Ishikawa (cell line): Measurements from ENCODE around the gene PLVAP.

Source experiments
- CEBPB ChIP-seq: IDR thresholded peaks from 2 replicates; pipeline ENCODE4 v1.6.1; 2012
- CREB1 ChIP-seq: IDR thresholded peaks from 2 replicates; pipeline ENCODE4 v1.6.1; 2012; ENCODE audit warnings: low read depth
- EGR1 ChIP-seq: IDR thresholded peaks from 2 replicates; pipeline ENCODE4 v1.6.1; 2012
- EP300 ChIP-seq: IDR thresholded peaks from 2 replicates; pipeline ENCODE4 v1.6.1; 2012; ENCODE audit warnings: borderline replicate concordance
- FOXM1 ChIP-seq: IDR thresholded peaks from 2 replicates; pipeline ENCODE4 v1.6.1; 2012; ENCODE audit warnings: low read depth, borderline replicate concordance
- NFIC ChIP-seq: IDR thresholded peaks from 2 replicates; pipeline ENCODE4 v1.6.1; 2012
- RAD21 ChIP-seq: IDR thresholded peaks from 2 replicates; pipeline ENCODE4 v1.6.1; 2012; ENCODE audit warnings: low read depth
- TAF1 ChIP-seq: IDR thresholded peaks from 2 replicates; pipeline ENCODE4 v1.6.1; 2012; ENCODE audit warnings: low read depth, mild to moderate bottlenecking
- TCF12 ChIP-seq: IDR thresholded peaks from 2 replicates; pipeline ENCODE4 v1.6.1; 2012; ENCODE audit warnings: low read depth
- TEAD4 ChIP-seq: IDR thresholded peaks from 2 replicates; pipeline ENCODE4 v1.6.1; 2012
- YY1 ChIP-seq: IDR thresholded peaks from 2 replicates; pipeline ENCODE4 v1.6.1; 2012; ENCODE audit warnings: low read depth
- ZBTB7A ChIP-seq: IDR thresholded peaks from 2 replicates; pipeline ENCODE4 v1.6.1; 2012; ENCODE audit warnings: low read depth
- TF ChIP-seq, protein P1 (sequence below): IDR thresholded peaks from 2 replicates; pipeline ENCODE4 v1.6.1; 2012
- TF ChIP-seq, protein P2 (sequence below): IDR thresholded peaks from 2 replicates; pipeline ENCODE4 v1.6.1; 2012
- TF ChIP-seq, protein P3 (sequence below): IDR thresholded peaks from 2 replicates; pipeline ENCODE4 v1.6.1; 2012; ENCODE audit warnings: low read depth, mild to moderate bottlenecking

Gene PLVAP

DNA sequence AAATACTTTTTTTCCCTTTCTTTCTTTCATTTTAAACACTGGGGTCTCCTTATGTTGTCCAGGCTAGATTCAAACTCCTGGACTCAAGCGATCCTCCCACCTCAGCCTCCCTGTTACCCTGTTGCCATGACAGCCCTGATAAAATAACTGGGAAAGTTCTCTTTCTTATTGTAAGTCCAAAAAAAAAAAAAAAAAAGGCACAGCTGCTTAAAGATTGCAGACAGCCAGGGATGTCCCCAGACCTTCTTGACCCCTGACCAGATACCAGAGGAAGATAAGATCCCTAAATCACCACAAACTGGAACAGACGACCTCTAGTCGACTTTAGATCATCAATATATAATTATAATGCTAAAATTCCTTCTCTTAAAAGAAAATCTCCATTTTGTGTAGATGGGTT, 41.6 kb upstream of the PLVAP start:
- TF ChIP-seq TAF1 = no peak
- no peak for TF ChIP-seq EP300
- TF ChIP-seq, protein P1, sequence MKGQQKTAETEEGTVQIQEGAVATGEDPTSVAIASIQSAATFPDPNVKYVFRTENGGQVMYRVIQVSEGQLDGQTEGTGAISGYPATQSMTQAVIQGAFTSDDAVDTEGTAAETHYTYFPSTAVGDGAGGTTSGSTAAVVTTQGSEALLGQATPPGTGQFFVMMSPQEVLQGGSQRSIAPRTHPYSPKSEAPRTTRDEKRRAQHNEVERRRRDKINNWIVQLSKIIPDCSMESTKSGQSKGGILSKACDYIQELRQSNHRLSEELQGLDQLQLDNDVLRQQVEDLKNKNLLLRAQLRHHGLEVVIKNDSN = no peak
- TF ChIP-seq, protein P2, sequence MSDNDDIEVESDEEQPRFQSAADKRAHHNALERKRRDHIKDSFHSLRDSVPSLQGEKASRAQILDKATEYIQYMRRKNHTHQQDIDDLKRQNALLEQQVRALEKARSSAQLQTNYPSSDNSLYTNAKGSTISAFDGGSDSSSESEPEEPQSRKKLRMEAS = no peak
- TF ChIP-seq CEBPB = no peak
- TF ChIP-seq, protein P3, sequence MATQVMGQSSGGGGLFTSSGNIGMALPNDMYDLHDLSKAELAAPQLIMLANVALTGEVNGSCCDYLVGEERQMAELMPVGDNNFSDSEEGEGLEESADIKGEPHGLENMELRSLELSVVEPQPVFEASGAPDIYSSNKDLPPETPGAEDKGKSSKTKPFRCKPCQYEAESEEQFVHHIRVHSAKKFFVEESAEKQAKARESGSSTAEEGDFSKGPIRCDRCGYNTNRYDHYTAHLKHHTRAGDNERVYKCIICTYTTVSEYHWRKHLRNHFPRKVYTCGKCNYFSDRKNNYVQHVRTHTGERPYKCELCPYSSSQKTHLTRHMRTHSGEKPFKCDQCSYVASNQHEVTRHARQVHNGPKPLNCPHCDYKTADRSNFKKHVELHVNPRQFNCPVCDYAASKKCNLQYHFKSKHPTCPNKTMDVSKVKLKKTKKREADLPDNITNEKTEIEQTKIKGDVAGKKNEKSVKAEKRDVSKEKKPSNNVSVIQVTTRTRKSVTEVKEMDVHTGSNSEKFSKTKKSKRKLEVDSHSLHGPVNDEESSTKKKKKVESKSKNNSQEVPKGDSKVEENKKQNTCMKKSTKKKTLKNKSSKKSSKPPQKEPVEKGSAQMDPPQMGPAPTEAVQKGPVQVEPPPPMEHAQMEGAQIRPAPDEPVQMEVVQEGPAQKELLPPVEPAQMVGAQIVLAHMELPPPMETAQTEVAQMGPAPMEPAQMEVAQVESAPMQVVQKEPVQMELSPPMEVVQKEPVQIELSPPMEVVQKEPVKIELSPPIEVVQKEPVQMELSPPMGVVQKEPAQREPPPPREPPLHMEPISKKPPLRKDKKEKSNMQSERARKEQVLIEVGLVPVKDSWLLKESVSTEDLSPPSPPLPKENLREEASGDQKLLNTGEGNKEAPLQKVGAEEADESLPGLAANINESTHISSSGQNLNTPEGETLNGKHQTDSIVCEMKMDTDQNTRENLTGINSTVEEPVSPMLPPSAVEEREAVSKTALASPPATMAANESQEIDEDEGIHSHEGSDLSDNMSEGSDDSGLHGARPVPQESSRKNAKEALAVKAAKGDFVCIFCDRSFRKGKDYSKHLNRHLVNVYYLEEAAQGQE = no peak
- no peak for TF ChIP-seq CREB1
- no peak for TF ChIP-seq TEAD4
- no peak for TF ChIP-seq FOXM1
- no peak for TF ChIP-seq RAD21
- no peak for TF ChIP-seq EGR1
- no peak for TF ChIP-seq YY1
- no peak for TF ChIP-seq ZBTB7A
- TF ChIP-seq NFIC = no peak
- no peak for TF ChIP-seq TCF12

DNA sequence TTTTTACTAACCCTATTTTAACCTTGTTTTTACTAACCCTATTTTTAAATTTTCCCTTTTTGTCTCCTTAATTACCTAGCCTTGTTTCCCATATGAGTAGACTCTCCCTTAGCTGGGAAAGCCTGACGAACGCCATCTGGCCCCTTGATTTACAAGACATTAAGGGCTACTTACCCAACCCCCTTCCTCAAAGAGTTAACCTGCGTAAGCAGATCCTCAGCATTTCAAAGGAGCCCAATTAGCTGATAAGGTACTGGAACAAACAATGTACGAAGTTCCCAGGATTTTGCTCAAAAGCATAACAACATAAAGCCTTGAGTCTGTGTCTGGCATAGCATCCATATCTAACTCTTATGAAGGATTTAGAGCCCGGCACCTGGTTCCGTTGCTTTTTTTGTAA, 38.0 kb upstream of the PLVAP start:
- TF ChIP-seq, protein P3 = no peak
- TF ChIP-seq, protein P1 = no peak
- TF ChIP-seq EGR1 = no peak
- TF ChIP-seq CREB1 = no peak
- TF ChIP-seq TCF12 = no peak
- no peak for TF ChIP-seq YY1
- TF ChIP-seq, protein P2 = no peak
- TF ChIP-seq NFIC = no peak
- no peak for TF ChIP-seq FOXM1
- TF ChIP-seq ZBTB7A = no peak
- no peak for TF ChIP-seq CEBPB
- TF ChIP-seq RAD21 = no peak
- no peak for TF ChIP-seq TEAD4
- no peak for TF ChIP-seq EP300
- TF ChIP-seq TAF1 = no peak

DNA sequence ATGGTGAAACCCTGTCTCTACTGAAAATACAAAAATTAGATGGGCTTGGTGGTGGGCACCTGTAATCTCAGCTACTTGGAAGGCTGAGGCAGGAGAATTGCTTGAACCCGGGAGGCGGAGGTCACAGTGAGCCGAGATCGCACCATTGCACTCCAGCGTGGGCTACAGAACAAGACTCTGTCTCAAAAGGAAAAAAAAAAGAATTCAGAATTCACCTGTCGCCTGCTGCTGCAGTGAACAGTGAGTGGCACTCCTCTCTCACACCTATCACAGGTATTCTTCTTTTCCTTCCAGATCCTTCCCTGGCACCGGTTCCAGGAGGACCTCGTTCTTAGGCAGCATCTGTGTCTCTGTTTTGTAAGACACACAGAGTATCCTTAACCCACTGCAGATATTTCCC, 37.0 kb upstream of the PLVAP start:
- no peak for TF ChIP-seq CEBPB
- TF ChIP-seq RAD21 = no peak
- TF ChIP-seq CREB1 = no peak
- no peak for TF ChIP-seq TEAD4
- no peak for TF ChIP-seq TCF12
- TF ChIP-seq EGR1 = no peak
- TF ChIP-seq YY1 = no peak
- TF ChIP-seq FOXM1 = no peak
- no peak for TF ChIP-seq EP300
- TF ChIP-seq, protein P3 = no peak

DNA sequence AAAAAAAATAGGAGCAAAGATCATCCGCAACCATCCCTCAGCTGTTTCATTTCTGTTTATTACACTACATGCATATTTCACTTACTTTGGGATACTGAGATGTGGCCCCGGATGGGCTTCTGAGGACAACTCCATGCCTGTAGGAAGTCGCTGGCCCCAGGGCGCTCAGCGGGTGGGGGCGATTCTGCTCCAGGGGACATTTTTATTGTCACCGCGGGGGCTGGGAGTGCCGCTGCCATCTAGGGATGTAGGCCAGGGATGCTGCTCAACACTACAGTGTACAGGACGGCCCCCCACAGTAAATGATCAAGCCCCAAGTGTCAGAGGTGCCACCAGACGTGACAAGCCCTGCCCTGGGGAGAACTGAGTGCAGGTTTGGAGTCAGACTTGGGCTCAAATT, 34.7 kb upstream of the PLVAP start:
- TF ChIP-seq NFIC = no peak
- TF ChIP-seq FOXM1 = no peak

DNA sequence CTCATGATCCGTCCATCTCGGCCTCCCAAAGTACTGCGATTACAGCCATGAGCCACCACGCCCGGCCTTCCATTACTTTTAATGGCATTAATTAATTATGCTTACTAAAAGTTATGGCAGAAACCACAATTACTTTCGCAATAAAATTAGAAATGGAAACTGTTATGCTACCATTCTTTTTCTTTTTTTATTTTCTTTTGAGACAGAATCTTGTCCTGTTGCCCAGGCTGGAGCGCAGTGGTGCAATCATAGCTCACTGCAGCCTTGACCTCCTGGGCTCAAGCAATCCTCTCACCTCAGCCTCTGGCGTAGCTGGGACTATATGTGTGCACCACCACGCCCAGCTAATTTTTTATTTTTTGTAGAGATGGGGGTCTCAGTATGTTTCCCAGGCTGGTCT, 32.8 kb upstream of the PLVAP start:
- TF ChIP-seq ZBTB7A (no peak), TAF1 (no peak), TEAD4 (no peak), NFIC (no peak), EGR1 (no peak), EP300 (no peak)
- TF ChIP-seq, protein P3 = no peak
- TF ChIP-seq, protein P1 = no peak
